KOPT-K1 (cell line): ENCODE measurements around the gene RXRA.

Experiments used
- H3K27ac ChIP-seq: fragments of 200-600 bp; sonication (generic); 2 replicates; pipeline ENCODE4 v1.5.1; 2016; ENCODE audit warnings: antibody characterized with exemption, mild to moderate bottlenecking, low read depth, low read length; ENCODE audit not compliant: poor library complexity, severe bottlenecking
- H3K36me3 ChIP-seq: fragments of 200-600 bp; sonication (generic); 2 replicates; pipeline ENCODE4 v1.5.1; 2017; ENCODE audit warnings: antibody characterized with exemption, mild to moderate bottlenecking, low read length, moderate library complexity; ENCODE audit not compliant: insufficient read depth
- H3K9me3 ChIP-seq: fragments of 200-600 bp; sonication (generic); 2 replicates; pipeline ENCODE4 v1.5.1; 2017; ENCODE audit warnings: antibody characterized with exemption, low read length, mild to moderate bottlenecking; ENCODE audit not compliant: insufficient read depth, poor library complexity, severe bottlenecking

The RXRA gene

GRCh38 chr9:134425401-134425800, 99.1 kb downstream of the RXRA start:
- no peak overlapping the region for H3K27ac ChIP-seq
- no peaks in the 10 kb centered on the region for H3K9me3 ChIP-seq
- no peaks in the 10 kb centered on the region for H3K36me3 ChIP-seq

GRCh38 chr9:134425812-134426211, 99.6 kb downstream of the RXRA start:
- no peaks in the 10 kb centered on the region for H3K9me3 ChIP-seq
- no peak overlapping the region for H3K27ac ChIP-seq
- H3K36me3 ChIP-seq = no peaks in the 10 kb centered on the region

GRCh38 chr9:134426436-134426835, 100.2 kb downstream of the RXRA start:
- Histone ChIP-seq H3K36me3 (no peaks in the 10 kb centered on the region), H3K9me3 (no peaks in the 10 kb centered on the region), H3K27ac (no peak overlapping the region)

DNA sequence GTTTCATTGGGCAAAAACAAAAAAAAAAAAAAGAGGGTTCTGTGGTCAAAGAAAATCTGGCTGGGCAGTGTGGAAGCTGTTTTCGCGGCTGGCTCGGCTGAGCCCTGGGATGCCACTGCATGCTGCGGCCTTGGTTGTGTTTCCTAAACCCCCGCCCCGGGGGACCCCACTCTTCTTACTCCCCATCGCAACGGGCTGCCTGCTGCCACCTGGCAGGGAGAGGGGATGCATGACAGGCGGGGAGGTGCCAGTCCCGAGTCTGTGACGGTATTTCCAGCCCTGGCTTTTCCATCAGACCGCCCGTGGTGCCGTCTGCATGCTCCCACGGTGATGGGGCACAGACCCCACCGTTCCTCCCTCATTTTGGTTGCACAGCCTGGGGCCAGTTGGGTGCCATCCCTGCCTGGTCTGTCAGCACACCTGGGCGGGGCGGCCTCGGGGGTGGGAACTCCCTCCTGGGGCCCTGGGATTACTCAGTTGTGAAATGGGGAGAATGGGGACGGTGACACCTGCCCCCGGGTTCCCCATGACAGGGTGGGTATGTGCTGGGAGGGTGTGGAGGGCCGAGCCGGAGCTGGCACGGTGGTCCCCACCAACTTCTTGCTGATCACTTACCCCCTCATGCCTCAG, 101.0 kb downstream of the RXRA start:
- no peaks in the 10 kb centered on the region for H3K36me3 ChIP-seq
- H3K27ac ChIP-seq = no peak overlapping the region
- H3K9me3 ChIP-seq = no peaks in the 10 kb centered on the region

GRCh38 chr9:134428559-134428958, 102.3 kb downstream of the RXRA start:
- Histone ChIP-seq H3K27ac (no peak overlapping the region), H3K36me3 (no peaks in the 10 kb centered on the region), H3K9me3 (no peaks in the 10 kb centered on the region)

DNA sequence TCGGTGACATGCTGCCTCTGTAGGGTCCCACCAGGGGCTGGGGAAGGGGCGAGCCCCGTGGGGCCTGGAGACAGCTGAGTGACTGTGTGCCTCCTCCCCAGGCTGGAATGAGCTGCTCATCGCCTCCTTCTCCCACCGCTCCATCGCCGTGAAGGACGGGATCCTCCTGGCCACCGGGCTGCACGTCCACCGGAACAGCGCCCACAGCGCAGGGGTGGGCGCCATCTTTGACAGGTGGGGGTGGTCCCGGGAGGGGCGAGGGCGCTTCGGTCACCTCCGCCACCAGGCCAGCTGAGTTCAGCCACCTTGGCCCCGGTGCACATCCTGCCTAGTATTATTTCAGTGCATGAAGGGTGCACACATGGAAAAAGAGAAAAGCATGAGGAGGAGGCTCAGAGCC, 102.8 kb downstream of the RXRA start:
- H3K36me3 ChIP-seq = no peaks in the 10 kb centered on the region

DNA sequence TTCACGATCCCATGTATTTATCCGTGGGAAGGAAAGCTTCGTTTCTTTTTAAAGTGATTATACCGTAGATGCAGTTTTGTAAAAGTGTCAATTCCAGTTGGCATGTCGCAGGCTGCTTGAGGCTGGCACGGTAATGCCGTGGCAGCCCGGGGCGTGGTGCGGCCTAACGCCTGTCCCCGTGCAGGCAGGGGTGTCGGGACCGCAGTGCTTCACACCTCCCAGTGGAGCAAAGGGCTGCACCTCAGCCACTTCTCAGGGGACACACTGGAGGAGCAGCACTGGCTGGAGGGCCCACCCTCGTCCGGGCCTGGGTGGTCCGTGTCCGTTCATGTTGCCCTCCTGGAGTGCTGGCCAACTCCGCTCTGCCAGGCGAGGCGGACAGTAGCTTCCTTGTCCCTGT, 103.2 kb downstream of the RXRA start:
- no peaks in the 10 kb centered on the region for H3K9me3 ChIP-seq
- no peaks in the 10 kb centered on the region for H3K36me3 ChIP-seq
- H3K27ac ChIP-seq = no peak overlapping the region

More for the DNA sequence above, 102.8 kb downstream of the RXRA start:
- no peaks in the 10 kb centered on the region for H3K9me3 ChIP-seq
- H3K27ac ChIP-seq = no peak overlapping the region

DNA sequence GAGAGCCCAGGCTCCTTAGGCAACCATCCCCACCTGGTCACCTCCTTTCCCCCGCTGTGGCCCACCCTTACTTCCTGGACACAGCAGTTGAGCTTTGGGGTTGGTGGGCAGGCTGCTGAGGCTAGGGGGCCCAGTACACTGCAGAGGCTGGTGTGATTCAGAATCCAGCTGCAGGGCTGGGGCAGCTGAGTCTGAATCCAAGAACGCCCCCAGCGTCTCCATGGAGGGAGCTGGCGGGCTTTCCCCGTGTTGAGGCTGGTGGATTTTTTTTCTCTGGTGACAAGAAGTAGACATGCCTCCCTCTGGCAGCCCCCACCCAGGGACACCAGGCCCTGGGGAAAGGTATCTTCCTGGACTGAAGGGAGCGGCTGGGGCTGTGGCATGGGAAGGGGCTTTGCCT, 104.8 kb downstream of the RXRA start:
- Histone ChIP-seq H3K36me3 (no peaks in the 10 kb centered on the region), H3K9me3 (no peaks in the 10 kb centered on the region), H3K27ac (no peak overlapping the region)

DNA sequence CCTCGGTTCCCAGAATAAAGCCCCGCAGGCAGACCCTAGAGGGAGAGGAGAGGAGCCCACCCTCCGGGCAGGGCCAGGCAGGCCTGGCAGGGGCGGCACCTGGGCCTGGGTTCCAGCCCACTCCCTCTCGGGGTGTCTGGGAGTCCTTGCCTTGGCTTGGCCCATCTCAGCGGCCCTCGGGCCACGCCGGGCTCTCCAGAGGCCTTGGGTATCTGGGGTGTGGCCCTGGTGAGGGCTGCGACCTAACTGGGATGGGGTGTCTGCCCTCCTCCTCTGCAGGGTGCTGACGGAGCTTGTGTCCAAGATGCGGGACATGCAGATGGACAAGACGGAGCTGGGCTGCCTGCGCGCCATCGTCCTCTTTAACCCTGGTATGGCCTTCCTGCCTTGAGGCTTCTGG, 105.4 kb downstream of the RXRA start:
- H3K9me3 ChIP-seq = no peaks in the 10 kb centered on the region
- no peak overlapping the region for H3K27ac ChIP-seq
- no peaks in the 10 kb centered on the region for H3K36me3 ChIP-seq

GRCh38 chr9:134432471-134432870, 106.2 kb downstream of the RXRA start:
- H3K9me3 ChIP-seq = no peaks in the 10 kb centered on the region
- H3K27ac ChIP-seq = no peak overlapping the region
- H3K36me3 ChIP-seq = no peaks in the 10 kb centered on the region

DNA sequence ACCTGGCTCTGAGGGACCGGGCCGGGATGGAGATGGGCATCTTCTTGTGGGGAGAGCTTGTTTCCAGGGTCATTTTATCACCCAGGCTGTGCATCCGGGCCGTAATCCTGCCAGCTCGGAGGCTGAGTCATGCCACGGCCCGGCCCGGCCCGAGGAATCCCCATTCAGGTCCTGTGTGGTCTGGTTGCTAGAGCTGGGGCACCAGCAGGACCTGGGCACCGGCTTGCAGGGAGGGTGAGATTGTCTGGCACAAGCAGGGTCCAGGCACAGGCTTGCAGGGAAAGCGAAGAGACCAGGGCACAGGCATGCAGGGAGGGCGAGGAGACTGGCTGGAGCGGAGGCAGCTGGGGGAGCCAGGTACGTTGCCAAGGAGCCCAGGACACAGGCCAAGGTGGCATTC, 106.8 kb downstream of the RXRA start:
- Histone ChIP-seq H3K36me3 (no peaks in the 10 kb centered on the region), H3K27ac (no peak overlapping the region), H3K9me3 (no peaks in the 10 kb centered on the region)

GRCh38 chr9:134433909-134434882, 107.9 kb downstream of the RXRA start:
- no peaks in the 10 kb centered on the region for H3K9me3 ChIP-seq
- H3K36me3 ChIP-seq = no peaks in the 10 kb centered on the region
- no peak overlapping the region for H3K27ac ChIP-seq

DNA sequence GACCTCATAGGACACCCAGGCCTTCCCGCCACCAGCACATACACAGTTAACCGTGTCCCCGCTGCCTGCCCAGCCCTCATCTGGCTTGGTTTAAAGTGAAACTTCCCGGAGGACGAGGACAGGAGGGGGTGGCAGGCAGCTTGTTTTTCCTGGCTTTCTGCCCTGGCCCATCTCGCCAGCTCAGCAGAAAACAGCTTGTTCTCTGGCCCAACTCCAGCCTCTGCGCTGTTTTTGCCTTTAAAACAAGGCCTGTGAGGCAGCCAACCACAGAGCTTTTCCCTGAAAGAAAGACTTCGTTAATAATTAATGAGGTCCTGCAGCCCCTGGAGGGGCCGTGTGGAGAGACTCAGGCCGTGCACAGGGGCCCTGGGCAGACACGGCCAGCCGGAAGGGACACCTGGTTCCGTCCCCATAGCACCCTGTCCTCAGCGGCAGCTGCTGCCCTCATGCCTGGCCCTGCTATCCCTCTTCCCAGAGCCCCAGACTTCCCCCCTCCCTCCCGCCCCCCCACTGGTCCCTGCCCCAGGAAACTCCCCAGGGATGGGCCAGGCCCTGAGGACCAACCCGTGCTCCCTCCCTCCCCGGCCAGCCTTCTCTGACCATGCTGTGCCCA, 108.7 kb downstream of the RXRA start:
- H3K9me3 ChIP-seq = no peaks in the 10 kb centered on the region
- H3K36me3 ChIP-seq = no peaks in the 10 kb centered on the region
- H3K27ac ChIP-seq = no peak overlapping the region

DNA sequence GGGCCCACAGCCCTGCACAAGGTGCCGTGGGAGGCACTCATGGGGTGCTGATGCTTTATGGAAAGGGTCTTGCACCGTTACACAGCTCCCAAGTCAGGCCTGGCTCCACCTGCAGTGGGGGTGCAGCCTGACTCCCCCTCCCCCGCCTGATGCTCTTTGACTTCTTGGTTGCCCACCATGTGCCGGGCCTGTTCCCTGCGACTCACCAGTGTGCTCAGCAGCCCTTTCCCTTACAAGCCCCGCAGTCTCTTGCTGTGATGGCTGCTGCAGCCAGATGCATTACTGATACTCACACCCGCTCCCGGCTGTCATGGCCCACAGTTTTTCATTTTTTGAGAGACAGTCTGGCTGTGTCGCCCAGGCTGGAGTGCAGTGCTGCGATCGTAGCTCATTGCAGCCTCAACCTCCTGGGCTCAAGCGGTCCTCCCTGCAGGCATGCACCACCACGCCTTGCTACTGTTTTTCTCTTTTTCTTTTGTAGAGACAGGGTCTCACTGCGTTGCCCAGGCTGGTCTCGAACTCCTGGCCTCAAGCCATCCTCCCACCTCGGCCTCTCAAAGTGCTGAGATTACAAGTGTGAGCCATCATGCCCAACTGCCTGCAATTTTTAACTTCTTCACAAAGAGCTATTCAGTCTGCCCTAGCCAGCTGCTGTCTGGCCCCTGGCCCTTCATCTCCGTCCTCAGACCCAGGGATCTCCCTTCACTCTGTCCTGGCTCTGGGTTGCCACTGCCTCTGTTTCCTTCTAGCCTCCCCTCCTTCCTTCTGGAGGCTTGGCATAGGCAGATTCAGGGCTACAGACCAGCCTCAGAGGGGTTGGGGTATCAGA, 109.5 kb downstream of the RXRA start:
- H3K27ac ChIP-seq = no peak overlapping the region
- H3K36me3 ChIP-seq = no peaks in the 10 kb centered on the region
- no peaks in the 10 kb centered on the region for H3K9me3 ChIP-seq

DNA sequence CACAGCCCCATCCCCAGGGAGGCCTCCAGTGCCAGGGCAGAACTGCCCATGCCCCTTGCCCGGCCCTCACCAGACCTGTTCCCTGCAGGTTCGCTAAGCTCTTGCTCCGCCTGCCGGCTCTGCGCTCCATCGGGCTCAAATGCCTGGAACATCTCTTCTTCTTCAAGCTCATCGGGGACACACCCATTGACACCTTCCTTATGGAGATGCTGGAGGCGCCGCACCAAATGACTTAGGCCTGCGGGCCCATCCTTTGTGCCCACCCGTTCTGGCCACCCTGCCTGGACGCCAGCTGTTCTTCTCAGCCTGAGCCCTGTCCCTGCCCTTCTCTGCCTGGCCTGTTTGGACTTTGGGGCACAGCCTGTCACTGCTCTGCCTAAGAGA, 110.1 kb downstream of the RXRA start:
- Histone ChIP-seq H3K36me3 (no peaks in the 10 kb centered on the region), H3K9me3 (no peaks in the 10 kb centered on the region), H3K27ac (no peak overlapping the region)
